ENCODE results near the gene WDR70. TPM values are rescaled to one million over a fixed set of nuclear protein-coding genes. Genes with fewer than 3 reads are reported as not detected.

Gene WDR70
- total and polyA plus RNA-seq, 2 of the 8 experiments (the other 6 are each of a cell fraction or from before 2014, with no cell fraction given): 10.6 to 37.4 TPM

- Histone ChIP-seq H4K8ac (ENCODE audit: extremely low read depth, insufficient read depth, low read length) (no peak overlapping the region), H3K23ac (ENCODE audit: insufficient read length) (no peak overlapping the region), H3K9me3 (ENCODE audit: insufficient read depth in 2 of 2, low read depth in 1 of 2, low read length in 1 of 2) (peaks cover 0 to 5% of the 10 kb centered on the region in 2 experiments; a peak in 1 of 4 replicates), H3K36me3 (ENCODE audit: control insufficient read depth in 2 of 4, insufficient read depth in 4 of 4, low read length in 3 of 4) (no peaks in the 10 kb centered on the region), H3K79me2 (ENCODE audit: control insufficient read depth in 1 of 2, insufficient read depth in 2 of 2, low read length in 2 of 2) (no peaks in the 10 kb centered on the region), H3K27ac (ENCODE audit: low read depth, low read length) (no peak overlapping the region), H3K79me1 (ENCODE audit: low read depth, low read length) (no peaks in the 10 kb centered on the region), H3K14ac (ENCODE audit: insufficient read length) (no peak overlapping the region), H3K9ac (replicated peaks in 1 of 4; ENCODE audit: extremely low read depth in 1 of 4, low read depth in 3 of 4, low read length in 3 of 4) (no peak overlapping the region), H3K4me2 (ENCODE audit: insufficient read depth in 1 of 2, low read depth in 2 of 2, low read length in 2 of 2) (no peak overlapping the region), H2BK15ac (ENCODE audit: low read length) (no peak overlapping the region), H4K5ac (ENCODE audit: insufficient read length, low read depth, low read length) (no peak overlapping the region), H3K27me3 (replicated peaks in 1 of 4; ENCODE audit: control insufficient read depth in 3 of 4, extremely low read depth in 1 of 4, insufficient read depth in 3 of 4, low read length in 3 of 4) (no peaks in the 10 kb centered on the region), H4K91ac (replicated peaks; ENCODE audit: insufficient read length, low read length) (no peak overlapping the region), H3K4ac (replicated peaks; ENCODE audit: insufficient read length, low read depth, low read length) (no peak overlapping the region), H2BK120ac (replicated peaks; ENCODE audit: low read depth, low read length) (no peak overlapping the region), H4K20me1 (replicated peaks in 1 of 2; ENCODE audit: control insufficient read depth in 1 of 2, insufficient read depth in 2 of 2, low read length in 2 of 2) (no peaks in the 10 kb centered on the region), H3K4me1 (replicated peaks in 1 of 4; ENCODE audit: control insufficient read depth in 3 of 4, insufficient read depth in 4 of 4, low read length in 3 of 4) (no peaks in the 10 kb centered on the region), H3K56ac (replicated peaks; ENCODE audit: insufficient read length, low read depth, low read length) (no peak overlapping the region), H2BK12ac (ENCODE audit: low read depth, low read length) (no peak overlapping the region), H2AFZ (ENCODE audit: low read length) (no peak overlapping the region), H3K18ac (ENCODE audit: extremely low read depth, low read length) (no peak overlapping the region), H2BK20ac (ENCODE audit: low read length) (no peak overlapping the region), H3K4me3 (ENCODE audit: extremely low read depth in 1 of 4, insufficient read depth in 2 of 4, low read depth in 3 of 4, low read length in 4 of 4) (no peak overlapping the region), H2BK5ac (ENCODE audit: low read depth, low read length) (no peak overlapping the region), H2AK5ac (ENCODE audit: low read depth, low read length) (no peak overlapping the region), H3K23me2 (ENCODE audit: low read depth, low read length) (no peaks in the 10 kb centered on the region)
- POLR2A ChIA-PET (ENCODE audit: partially characterized antibody): no interaction called here
- DNase-seq (ENCODE audit: low read depth in 1 of 2, low spot score in 2 of 2) (no peak), FAIRE-seq (no peak)
- CTCF ChIA-PET (ENCODE audit: partially characterized antibody): interaction anchor here (0.9 to 15.5 kb wide), 4 partner anchors 16 to 96 kb away, joined by 3 to 113 read pairs (median 4); no protein-coding TSS in a partner anchor
- TF ChIP-seq HDAC6 (IDR thresholded peaks at IDR 0.05; ENCODE audit: low read depth, low read length) (no peak), POLR2A (IDR thresholded peaks at IDR 0.05; ENCODE audit: control extremely low read depth in 1 of 2, low read depth in 2 of 2, low read length in 2 of 2) (no peak), TBP (IDR thresholded peaks at IDR 0.05; ENCODE audit: low read depth, low read length) (no peak), SRF (IDR thresholded peaks at IDR 0.05; ENCODE audit: low read depth, low read length) (no peak), CTBP2 (IDR thresholded peaks at IDR 0.05; ENCODE audit: borderline replicate concordance, insufficient read depth, insufficient read length, low read length) (no peak), RXRA (IDR thresholded peaks at IDR 0.05; ENCODE audit: insufficient read depth, low read depth, low read length) (no peak), RNF2 (IDR thresholded peaks at IDR 0.05; ENCODE audit: borderline replicate concordance, low read depth, low read length, missing control alignments, poor library complexity, severe bottlenecking) (no peak), TEAD4 (IDR thresholded peaks at IDR 0.05; ENCODE audit: low read depth, low read length) (no peak), FOSL1 (IDR thresholded peaks at IDR 0.05; ENCODE audit: insufficient read depth, low read depth, low read length) (no peak), TCF12 (IDR thresholded peaks at IDR 0.05; ENCODE audit: low read depth, low read length) (no peak), JUN (IDR thresholded peaks at IDR 0.05; ENCODE audit: low read depth, low read length) (no peak)
These were observed 361.4 kb downstream of the WDR70 start for GRCh38 chr5:37740331-37741066.
